ENCODE data around the gene RNF41.
A peak's percentile ranks its signal among the peaks of the same experiment; 100 is the strongest.

The RNF41 gene

DNA sequence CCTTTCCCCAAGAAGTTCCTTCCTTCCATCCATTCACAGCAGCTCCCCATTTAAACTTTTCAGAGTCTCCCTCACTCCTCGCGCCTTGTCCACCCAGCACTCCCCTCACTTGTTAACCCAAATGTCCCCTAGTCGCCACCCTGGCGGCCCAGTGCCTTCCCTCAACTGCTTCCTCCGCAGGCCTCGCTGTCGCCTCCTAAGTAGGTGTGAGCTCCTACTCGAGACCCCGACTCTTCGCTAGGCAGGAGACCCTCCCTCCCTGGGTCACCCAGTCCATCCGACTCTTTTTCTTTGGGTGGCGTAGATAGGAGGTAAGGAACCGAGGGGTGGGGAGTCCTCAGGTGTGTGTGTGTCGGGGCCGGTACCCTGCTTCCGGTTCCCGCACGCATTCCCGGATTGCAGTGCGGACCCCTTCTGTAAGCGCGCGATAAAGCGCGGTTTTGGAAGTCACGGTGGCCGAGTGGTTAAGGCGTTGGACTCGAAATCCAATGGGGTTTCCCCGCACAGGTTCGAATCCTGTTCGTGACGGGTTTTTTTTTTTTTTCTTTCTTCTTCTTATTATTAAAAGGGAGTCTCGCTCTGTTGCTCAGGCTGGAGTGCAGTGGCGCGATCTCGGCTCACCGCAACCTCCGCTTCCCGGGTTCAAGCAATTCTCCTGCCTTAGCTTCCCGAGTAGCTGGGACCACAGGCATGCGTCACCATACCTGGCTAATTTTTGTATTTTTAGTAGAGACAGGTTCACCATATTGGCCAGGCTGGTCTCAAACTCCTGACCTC lies 31.6 kb downstream of the RNF41 start:
- Histone ChIP-seq H3K9ac (ENCODE audit: insufficient read length, low read depth) (peak overlapping the region; percentile 94), H3K4me3 (ENCODE audit: insufficient read length, low read depth) (peak overlapping the region; percentile 90), H3K27me3 (ENCODE audit: insufficient read depth, insufficient read length) (no peaks in the 10 kb centered on the region), H3K4me1 (ENCODE audit: insufficient read depth, insufficient read length) (no peaks in the 10 kb centered on the region), H3K9me3 (ENCODE audit: insufficient read depth, low read length) (no peaks in the 10 kb centered on the region), H3K36me3 (ENCODE audit: insufficient read depth, insufficient read length, low read length) (peaks cover 16% of the 10 kb centered on the region)
- no peak for TF ChIP-seq YY1 (IDR thresholded peaks at IDR 0.05; ENCODE audit: insufficient read depth, insufficient read length)
- no peak for TF ChIP-seq ZNF274 (IDR thresholded peaks at IDR 0.05; ENCODE audit: low read depth, low read length)
- no peak for TF ChIP-seq SUZ12 (IDR thresholded peaks at IDR 0.05; ENCODE audit: extremely low read depth, insufficient read depth, insufficient read length)
- DNase-seq (ENCODE audit: low read depth, low spot score): peak; percentile 89

DNA sequence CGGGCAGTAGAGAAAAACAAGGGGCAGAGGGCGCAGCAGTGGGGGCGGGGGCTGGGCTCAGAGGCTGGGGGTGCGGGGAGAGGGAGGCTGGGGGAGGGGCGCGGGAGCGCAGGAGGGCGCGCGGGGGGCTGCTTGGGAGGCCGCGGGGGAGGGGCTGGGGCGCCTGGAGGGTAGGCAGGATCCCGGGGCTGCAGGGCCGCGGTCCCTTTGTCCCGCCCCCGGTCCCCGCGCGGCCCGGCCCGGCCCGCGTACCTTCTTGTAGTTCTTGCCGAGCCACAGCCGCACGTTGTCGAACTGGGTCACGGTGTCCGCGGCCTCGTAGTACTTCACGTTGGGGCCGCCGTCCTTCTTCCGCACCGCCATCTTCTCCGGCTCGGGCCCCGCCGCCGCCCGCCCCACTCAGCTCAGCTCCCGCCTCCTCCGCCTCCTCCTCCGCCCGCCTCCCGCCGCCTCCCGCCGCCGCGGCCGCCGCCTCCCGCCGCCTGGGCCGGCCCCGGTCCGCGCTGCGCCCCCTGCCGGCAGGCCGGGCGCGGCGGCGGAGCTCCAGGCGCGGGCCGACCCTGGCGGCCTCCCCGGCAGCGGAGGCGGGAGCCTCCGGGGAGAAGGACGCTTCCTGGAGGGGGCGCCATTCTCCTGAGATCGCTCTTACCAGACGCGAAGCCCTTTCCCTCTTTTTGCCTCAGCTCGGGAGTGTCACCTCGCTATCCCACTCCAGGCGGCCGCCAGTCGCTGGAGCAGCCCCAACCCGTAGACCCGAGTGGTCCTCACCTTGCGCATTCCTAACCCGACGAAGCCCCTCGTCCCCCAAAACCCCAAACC lies 32.4 kb downstream of the RNF41 start, which contains the start of gene SMARCC2:
SMARCC2 (minus strand) TSS at position 385 of the 819 bp plus-strand sequence; CDS start at position 363, 22 bp downstream.
- H3K9ac ChIP-seq (ENCODE audit: insufficient read length, low read depth): peak within 1 kb of the TSS; percentile 94
- H3K36me3 ChIP-seq (ENCODE audit: insufficient read depth, insufficient read length, low read length): peaks cover 24% of the 10 kb centered on the region
- H3K4me1 ChIP-seq (ENCODE audit: insufficient read depth, insufficient read length): no peaks in the 10 kb centered on the region
- H3K4me3 ChIP-seq (ENCODE audit: insufficient read length, low read depth): peak within 1 kb of the TSS; percentile 90
- no peak for TF ChIP-seq SUZ12 (IDR thresholded peaks at IDR 0.05; ENCODE audit: extremely low read depth, insufficient read depth, insufficient read length)
- no peak for TF ChIP-seq YY1 (IDR thresholded peaks at IDR 0.05; ENCODE audit: insufficient read depth, insufficient read length)
- TF ChIP-seq ZNF274 (IDR thresholded peaks at IDR 0.05; ENCODE audit: low read depth, low read length): no peak
- no peaks in the 10 kb centered on the region for H3K27me3 ChIP-seq (ENCODE audit: insufficient read depth, insufficient read length)
- DNase-seq (ENCODE audit: low read depth, low spot score): peak; percentile 90
- H3K9me3 ChIP-seq (ENCODE audit: insufficient read depth, low read length): no peaks in the 10 kb centered on the region

DNA sequence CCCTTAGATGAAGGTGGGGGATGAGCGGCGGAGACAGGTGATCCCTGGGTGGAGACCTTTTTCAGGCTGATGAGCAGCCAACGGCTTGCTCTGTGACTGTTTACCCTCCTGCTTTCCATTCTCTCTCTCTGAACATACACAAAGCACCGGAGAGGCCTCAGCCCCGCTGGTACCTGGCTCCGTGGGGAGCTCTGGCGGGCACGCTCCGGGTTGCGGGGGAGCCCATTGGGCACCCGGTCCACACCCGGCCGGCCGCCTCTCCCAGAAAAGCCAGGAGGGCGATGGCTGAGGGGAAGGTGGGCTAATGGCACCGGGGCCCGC lies 33.0 kb downstream of the RNF41 start:
- Histone ChIP-seq H3K4me3 (ENCODE audit: insufficient read length, low read depth) (peak overlapping the region; percentile 76), H3K9ac (ENCODE audit: insufficient read length, low read depth) (peak overlapping the region; percentile 91), H3K4me1 (ENCODE audit: insufficient read depth, insufficient read length) (no peaks in the 10 kb centered on the region), H3K9me3 (ENCODE audit: insufficient read depth, low read length) (no peaks in the 10 kb centered on the region), H3K36me3 (ENCODE audit: insufficient read depth, insufficient read length, low read length) (peaks cover 30% of the 10 kb centered on the region), H3K27me3 (ENCODE audit: insufficient read depth, insufficient read length) (no peaks in the 10 kb centered on the region)
- DNase-seq (ENCODE audit: low read depth, low spot score): no peak
- TF ChIP-seq ZNF274 (IDR thresholded peaks at IDR 0.05; ENCODE audit: low read depth, low read length) (no peak), SUZ12 (IDR thresholded peaks at IDR 0.05; ENCODE audit: extremely low read depth, insufficient read depth, insufficient read length) (no peak), YY1 (IDR thresholded peaks at IDR 0.05; ENCODE audit: insufficient read depth, insufficient read length) (no peak)

DNA sequence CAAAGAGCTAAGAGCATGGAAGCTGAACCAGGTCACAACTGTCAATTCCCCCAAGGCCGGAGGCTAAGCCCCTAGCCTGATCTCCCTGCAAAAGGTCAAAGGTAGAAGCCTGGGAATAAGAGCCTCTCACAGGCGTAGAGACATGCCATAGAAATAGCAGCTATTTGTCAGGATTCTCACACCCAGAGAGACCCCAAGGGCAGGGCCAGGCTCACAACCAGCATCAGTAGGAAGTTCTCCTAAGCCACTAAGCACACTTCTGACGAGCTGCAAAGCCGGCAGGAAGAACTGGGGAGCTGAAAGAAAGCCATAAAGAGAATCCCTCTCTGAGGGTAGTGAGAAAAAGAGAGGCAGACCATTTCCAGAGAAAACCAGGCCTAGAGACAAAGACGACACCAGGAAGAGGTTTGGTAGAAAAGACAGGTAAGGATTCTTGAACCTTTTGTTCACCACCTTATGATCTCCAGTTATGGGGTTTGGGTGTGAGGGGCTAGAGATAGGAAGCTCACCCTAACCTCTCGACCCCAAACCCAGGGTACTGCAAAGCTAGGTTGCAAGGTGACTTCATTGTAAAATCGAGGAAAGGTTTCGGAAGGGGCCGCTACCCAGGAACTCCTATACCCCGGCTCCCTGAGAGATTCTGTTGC lies 33.5 kb downstream of the RNF41 start:
- H3K4me3 ChIP-seq (ENCODE audit: insufficient read length, low read depth): peak overlapping the region; percentile 76
- no peak for DNase-seq (ENCODE audit: low read depth, low spot score)

DNA sequence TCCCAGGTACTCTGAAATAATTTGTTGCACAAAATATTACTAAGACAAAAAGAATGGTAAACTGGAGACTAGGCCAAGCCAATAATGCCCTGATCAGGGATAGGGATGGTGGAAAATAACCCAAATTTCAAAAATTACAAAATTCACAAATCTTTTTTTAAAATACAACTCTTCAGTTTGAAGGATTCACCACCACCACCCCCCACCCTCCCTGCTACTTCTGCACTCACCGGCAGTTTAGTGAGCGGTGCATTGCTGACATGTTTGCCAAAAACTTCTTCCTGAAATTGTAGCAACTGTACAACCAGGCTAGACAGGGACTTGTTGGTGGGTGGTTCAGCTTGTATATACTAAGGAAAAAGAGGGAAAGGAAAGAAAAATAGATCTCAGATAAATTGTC lies 34.8 kb downstream of the RNF41 start:
- no peak for DNase-seq (ENCODE audit: low read depth, low spot score)
- TF ChIP-seq YY1 (IDR thresholded peaks at IDR 0.05; ENCODE audit: insufficient read depth, insufficient read length) (no peak), SUZ12 (IDR thresholded peaks at IDR 0.05; ENCODE audit: extremely low read depth, insufficient read depth, insufficient read length) (no peak), ZNF274 (IDR thresholded peaks at IDR 0.05; ENCODE audit: low read depth, low read length) (no peak)
- H3K9me3 ChIP-seq (ENCODE audit: insufficient read depth, low read length): no peaks in the 10 kb centered on the region
- no peaks in the 10 kb centered on the region for H3K4me1 ChIP-seq (ENCODE audit: insufficient read depth, insufficient read length)
- H3K36me3 ChIP-seq (ENCODE audit: insufficient read depth, insufficient read length, low read length): peaks cover 45% of the 10 kb centered on the region
- H3K9ac ChIP-seq (ENCODE audit: insufficient read length, low read depth): no peak overlapping the region
- H3K4me3 ChIP-seq (ENCODE audit: insufficient read length, low read depth): no peak overlapping the region
- no peaks in the 10 kb centered on the region for H3K27me3 ChIP-seq (ENCODE audit: insufficient read depth, insufficient read length)

More for the DNA sequence above, 33.5 kb downstream of the RNF41 start:
- no peaks in the 10 kb centered on the region for H3K27me3 ChIP-seq (ENCODE audit: insufficient read depth, insufficient read length)
- H3K9me3 ChIP-seq (ENCODE audit: insufficient read depth, low read length): no peaks in the 10 kb centered on the region
- no peak for TF ChIP-seq ZNF274 (IDR thresholded peaks at IDR 0.05; ENCODE audit: low read depth, low read length)
- no peak for TF ChIP-seq SUZ12 (IDR thresholded peaks at IDR 0.05; ENCODE audit: extremely low read depth, insufficient read depth, insufficient read length)
- no peak for TF ChIP-seq YY1 (IDR thresholded peaks at IDR 0.05; ENCODE audit: insufficient read depth, insufficient read length)
- no peaks in the 10 kb centered on the region for H3K4me1 ChIP-seq (ENCODE audit: insufficient read depth, insufficient read length)
- peaks cover 34% of the 10 kb centered on the region for H3K36me3 ChIP-seq (ENCODE audit: insufficient read depth, insufficient read length, low read length)
- H3K9ac ChIP-seq (ENCODE audit: insufficient read length, low read depth): peak overlapping the region; percentile 91

DNA sequence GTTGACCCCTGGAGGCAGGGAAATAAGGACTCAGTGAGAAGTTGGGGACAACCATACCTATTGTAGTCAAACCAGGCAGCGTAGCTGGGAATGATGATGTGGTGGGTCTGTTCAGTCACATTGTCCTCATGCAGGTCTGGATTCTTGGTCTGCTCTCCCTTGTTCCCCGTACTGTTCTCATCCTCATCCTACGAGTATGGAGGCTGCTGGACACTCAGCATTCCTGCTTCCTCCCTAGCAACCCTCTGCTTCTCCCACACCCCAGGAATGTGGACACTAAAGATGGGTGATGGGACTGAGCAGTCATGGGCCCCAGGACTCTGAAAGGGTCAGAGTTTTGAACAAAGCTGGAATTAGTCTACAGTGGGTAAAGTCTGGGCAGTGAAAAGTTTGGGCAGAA lies 43.4 kb downstream of the RNF41 start:
- no peak for TF ChIP-seq ZNF274 (IDR thresholded peaks at IDR 0.05; ENCODE audit: low read depth, low read length)
- no peak for TF ChIP-seq SUZ12 (IDR thresholded peaks at IDR 0.05; ENCODE audit: extremely low read depth, insufficient read depth, insufficient read length)
- no peak for TF ChIP-seq YY1 (IDR thresholded peaks at IDR 0.05; ENCODE audit: insufficient read depth, insufficient read length)
- H3K9me3 ChIP-seq (ENCODE audit: insufficient read depth, low read length): no peaks in the 10 kb centered on the region
- no peak overlapping the region for H3K4me3 ChIP-seq (ENCODE audit: insufficient read length, low read depth)
- H3K36me3 ChIP-seq (ENCODE audit: insufficient read depth, insufficient read length, low read length): peaks cover 81% of the 10 kb centered on the region
- H3K9ac ChIP-seq (ENCODE audit: insufficient read length, low read depth): no peak overlapping the region
- H3K4me1 ChIP-seq (ENCODE audit: insufficient read depth, insufficient read length): no peaks in the 10 kb centered on the region
- no peaks in the 10 kb centered on the region for H3K27me3 ChIP-seq (ENCODE audit: insufficient read depth, insufficient read length)
- no peak for DNase-seq (ENCODE audit: low read depth, low spot score)
